GM20431 (cell line): ENCODE measurements around the gene GRID1.

ENCODE experiments used
- in situ Hi-C: fragments of 300-500 bp; cut with MseI, MboI; formaldehyde crosslinking; loops from one replicate; pipeline ENCODE4 v1.15.0; 2020; ENCODE audit warnings: low sequenced_read_pairs; ENCODE audit not compliant: unreplicated experiment

Gene GRID1

DNA sequence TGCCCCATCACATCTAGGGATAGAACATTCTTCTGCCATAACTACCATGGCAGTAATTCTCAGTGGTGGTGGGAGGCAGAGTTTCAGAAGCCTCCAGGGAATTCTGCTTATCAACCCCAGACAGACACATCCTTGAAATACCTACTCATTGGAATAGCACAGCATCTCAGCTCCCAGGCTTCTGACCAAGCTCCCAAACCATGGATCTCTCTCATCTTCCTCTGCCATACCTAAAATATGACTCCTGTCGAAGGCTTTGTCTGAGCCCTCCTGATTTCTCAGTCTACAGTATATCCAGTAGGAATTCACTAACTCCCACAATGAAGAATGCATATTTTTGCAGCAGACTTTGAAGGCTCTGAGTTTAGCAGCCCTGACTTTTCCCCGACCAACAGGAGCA, 687.5 kb downstream of the GRID1 start:
- in situ Hi-C loops = no loop called here

DNA sequence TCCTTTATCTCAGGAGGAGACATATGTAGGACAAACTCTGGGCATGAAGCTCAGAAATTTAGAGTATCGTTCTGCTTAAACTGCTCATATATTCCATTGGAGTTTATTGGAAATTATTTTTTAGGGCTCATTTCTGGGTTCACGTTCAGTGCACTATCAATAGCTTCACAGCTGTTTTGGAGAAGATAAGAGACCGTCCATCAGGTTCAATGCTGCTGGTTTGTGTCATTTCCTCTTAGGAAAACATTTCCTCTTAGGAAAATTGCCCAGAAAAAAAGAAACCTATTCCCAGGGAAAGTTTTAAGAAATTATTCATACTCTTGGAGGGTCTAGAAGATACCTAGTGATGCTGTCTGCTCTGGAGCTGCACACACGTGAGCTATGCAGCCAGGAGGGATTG, 691.7 kb downstream of the GRID1 start:
- in situ Hi-C loops = no loop called here

- in situ Hi-C loops = no loop called here
Measured at GRCh38 chr10:85673270-85673669, 693.3 kb downstream of the GRID1 start.

DNA sequence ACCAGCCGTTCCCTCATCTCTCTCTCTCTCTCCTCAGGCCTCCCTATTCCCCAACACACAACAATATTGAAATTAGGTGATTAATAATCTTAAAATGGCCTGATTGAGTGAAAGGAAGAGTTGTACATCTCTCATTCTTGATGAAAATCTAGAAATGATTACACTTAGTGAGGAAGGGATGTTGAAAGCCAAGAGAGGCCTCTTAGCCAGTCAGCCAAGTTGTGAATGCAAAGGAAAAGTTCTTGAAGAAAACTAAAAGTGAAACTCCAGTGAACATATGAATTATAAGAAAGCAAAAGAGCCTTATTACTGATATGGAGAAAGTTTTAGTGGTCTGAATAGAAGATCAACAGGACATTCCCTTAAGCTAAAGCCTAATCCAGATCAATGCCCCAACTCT, 695.1 kb downstream of the GRID1 start:
- in situ Hi-C loops = no loop called here

GRCh38 chr10:85668522-85668921, 698.1 kb downstream of the GRID1 start:
- in situ Hi-C loops = no loop called here

- in situ Hi-C loops = no loop called here
Measured at GRCh38 chr10:85667638-85668233, 698.9 kb downstream of the GRID1 start.

- in situ Hi-C loops = no loop called here
Measured at GRCh38 chr10:85666987-85667386, 699.6 kb downstream of the GRID1 start.

GRCh38 chr10:85666102-85666501, 700.5 kb downstream of the GRID1 start:
- in situ Hi-C loops = no loop called here

DNA sequence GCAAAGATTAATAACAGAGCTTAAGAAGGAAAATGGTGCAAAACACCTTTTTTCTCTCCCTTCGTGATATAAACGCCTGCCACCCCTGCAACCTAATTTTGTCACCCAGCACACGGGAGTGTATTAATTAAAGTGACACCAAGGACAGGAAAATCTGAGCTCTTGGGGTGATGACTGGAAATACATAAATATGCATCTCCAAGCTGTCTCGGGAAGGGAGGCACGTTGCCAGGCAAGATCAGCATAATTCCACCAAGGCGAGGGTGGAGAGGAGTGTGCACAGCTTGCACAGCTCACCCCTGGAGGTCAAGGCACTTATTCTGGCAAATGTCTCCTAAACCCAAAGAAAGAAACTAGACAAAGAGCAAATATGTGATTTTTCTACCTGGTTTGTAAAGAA, 700.9 kb downstream of the GRID1 start:
- in situ Hi-C loops = no loop called here

DNA sequence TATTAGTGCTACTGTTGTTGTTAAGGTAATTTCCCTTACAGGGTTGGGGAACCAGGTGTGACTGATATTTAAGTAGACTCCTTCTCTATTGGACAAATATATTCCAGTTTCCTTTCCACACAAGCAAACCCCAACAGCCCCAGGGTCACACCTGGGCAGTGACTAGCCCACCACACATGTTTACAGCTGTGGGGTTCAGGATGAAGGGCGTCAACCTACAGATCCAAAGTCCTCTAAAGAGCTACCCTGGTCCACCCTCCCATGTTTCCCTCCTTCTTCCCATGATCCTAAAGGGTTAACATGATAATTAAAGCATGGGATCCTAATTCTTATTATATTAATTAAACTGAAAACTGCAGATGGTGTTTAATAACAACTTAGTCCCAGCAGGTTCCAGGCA, 701.5 kb downstream of the GRID1 start:
- in situ Hi-C loops = no loop called here

- in situ Hi-C loops = no loop called here
Measured at GRCh38 chr10:85661123-85661522, 705.5 kb downstream of the GRID1 start.

- in situ Hi-C loops = no loop called here
Measured at GRCh38 chr10:85659331-85659730, 707.3 kb downstream of the GRID1 start.

DNA sequence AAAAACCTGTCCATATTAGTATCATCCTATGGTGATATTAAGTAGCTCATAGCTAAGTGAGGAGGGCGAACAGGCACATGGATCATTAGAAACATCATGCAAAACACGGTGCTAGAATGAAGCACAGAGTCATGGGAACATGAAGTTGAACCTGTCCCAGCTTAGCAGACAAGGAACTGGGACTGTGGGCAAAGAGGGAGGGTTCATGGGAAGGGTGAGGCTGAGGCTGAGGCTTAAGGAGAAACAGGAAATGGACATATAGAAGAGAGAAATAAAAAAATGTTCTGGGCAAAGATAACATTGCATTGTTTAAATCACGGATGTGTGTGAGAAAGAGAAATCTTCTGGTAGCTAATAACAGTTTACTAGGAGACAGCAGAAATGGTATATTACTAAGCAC, 708.1 kb downstream of the GRID1 start:
- in situ Hi-C loops = no loop called here

DNA sequence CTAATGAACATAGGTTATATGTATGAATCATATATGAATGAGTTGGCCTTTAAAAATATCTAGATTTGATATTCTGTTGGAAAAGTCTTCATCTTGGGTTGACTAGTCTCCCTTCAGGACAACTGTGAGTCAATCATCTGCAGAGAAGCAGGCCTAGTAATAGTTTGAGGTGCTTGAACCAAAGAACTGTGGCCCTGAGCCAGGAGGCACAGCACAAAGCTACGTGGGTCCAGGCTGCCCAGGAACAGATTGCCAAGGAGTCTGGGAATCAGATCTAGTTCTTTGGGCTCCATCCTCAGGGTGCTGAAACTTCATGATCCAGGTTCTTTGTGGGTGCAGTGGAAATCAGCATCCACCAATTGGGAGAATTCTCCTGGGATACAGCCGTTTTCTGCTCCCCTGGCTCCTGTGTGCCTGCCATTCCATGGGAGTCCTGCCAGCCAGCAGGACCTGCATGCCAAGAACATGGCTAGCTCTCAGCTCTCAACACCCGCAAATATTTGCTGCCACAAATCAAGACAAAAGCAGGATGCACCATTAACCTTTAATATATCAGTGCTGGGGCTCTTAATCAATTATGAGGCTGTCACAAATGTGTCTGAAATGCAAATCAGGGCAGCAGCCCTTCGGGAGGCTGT, 709.0 kb downstream of the GRID1 start:
- in situ Hi-C loops = no loop called here

DNA sequence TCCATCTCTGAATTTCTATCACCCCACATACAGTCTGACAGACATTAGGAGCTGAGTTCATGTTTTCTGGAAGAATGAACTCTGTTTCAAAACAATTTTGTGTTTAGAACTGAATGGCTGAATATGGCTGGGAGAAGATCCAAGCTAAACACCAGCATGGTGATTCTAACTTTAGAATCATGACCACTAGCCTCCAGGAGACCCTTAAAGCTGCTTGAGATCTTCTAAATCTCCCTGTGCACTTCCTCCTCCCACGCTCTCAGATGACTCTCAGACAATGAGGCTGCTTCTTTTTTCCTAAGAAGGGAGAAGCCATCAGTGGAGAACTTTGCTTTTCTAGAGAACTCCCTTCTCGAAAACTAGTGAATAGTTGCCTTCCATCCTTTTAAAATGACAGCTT, 711.2 kb downstream of the GRID1 start:
- in situ Hi-C loops = no loop called here

DNA sequence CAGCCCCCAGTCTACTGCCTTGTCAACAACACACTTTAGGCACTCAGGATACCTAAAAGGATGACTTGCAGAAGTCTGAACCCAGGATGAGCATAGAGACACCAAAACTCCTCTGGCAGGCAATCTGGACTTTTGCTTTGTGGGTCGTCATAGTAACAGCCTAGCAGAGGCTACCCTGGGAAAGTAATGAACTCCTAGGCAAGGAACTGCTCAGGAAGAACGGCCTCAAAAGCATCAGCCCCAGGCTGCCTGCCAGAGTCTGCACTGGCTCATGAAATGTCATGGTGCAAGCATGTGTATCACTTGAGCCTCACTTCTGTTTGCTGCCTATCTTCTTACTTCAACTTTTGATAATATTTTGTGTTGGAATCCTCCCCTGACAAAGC, 715.1 kb downstream of the GRID1 start:
- in situ Hi-C loops = no loop called here

GRCh38 chr10:85650791-85651496, 715.7 kb downstream of the GRID1 start:
- in situ Hi-C loops = no loop called here

DNA sequence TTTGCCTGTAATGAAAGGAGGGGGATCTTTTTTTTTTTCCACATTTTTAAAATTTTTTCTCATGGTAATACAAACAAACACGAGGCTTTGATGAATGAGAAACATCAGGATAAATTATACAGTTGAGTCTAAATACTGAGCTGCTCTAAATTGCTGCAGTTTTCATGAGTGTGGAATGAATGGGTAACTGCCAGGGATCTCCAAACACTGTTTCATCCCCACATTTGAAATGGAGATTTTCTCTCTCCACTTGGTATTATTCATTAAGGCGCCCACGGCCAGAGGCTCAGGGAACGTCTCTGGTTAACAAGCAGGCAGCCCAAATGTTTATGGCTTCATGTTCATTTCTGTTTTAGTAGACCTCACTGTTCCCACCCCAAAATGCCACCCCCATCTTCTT, 717.1 kb downstream of the GRID1 start:
- in situ Hi-C loops = no loop called here

DNA sequence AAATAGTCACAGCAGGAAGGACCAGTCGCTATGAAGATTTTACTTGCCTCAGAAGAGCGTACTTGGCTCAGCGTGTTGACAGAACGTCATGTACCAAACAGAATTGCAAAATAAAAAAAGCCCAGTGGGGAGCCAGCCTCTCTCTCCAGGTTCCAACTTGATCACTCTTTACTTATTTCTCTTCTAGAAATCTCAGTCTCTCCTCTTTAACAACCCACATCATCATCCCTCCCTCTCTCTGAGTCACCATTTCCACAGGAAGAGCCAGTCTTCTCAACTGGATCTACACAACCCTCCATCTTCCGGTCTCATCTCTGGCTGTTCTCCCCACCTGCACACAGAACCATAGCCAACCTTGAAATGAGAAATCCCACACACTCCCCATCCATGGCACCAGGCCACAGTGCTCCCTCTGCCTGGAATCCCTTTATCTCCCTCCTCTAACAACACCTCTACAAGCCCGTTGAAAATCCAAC, 718.3 kb downstream of the GRID1 start:
- in situ Hi-C loops = no loop called here

GRCh38 chr10:85647741-85648140, 718.9 kb downstream of the GRID1 start:
- in situ Hi-C loops = no loop called here

GRCh38 chr10:85645926-85646711, 720.5 kb downstream of the GRID1 start:
- in situ Hi-C loops = no loop called here
